Activated CD8-positive, alpha-beta T cell treated with anti-CD3 and anti-CD28 coated beads, Interleukin-2, amount 10 ng/mL, durations not matched to agents 7 days and 5 days (primary cell): ENCODE results near the gene PTGS1. TPM values are rescaled to one million over a fixed set of nuclear protein-coding genes. Genes with fewer than 3 reads are reported as not detected.
A peak's percentile ranks its signal among the peaks of the same experiment; 100 is the strongest.

Experiments used
- ATAC-seq: fragments of 150-1000 bp; cut with Tn5 transposase; one replicate; pipeline ENCODE4 v1.10.0; 2021; ENCODE audit warnings: moderate library complexity
- CTCF ChIA-PET: fragments of 350-600 bp; sonication (Branson Sonifier 250); formaldehyde crosslinking; loops from one replicate; lab custom pipeline; 2021; ENCODE audit warnings: antibody characterized with exemption; lab: Charles Lee
- POLR2A ChIA-PET: fragments of 350-600 bp; sonication (Branson Sonifier 250); formaldehyde crosslinking; loops from one replicate; lab custom pipeline; 2021; ENCODE audit warnings: antibody characterized with exemption; lab: Charles Lee
- DNase-seq: peaks from one replicate; pipeline ENCODE4 v3.0.0-alpha.2; 2020
- H3K27ac Mint-ChIP-seq: one replicate; pipeline ENCODE4 v1.8.0; 2021; ENCODE audit warnings: mild to moderate bottlenecking, mixed read lengths
- H3K27me3 Mint-ChIP-seq: one replicate; pipeline ENCODE4 v1.8.0; 2021; ENCODE audit warnings: low read depth, mixed read lengths
- H3K36me3 Mint-ChIP-seq: one replicate; pipeline ENCODE4 v1.8.0; 2021; ENCODE audit warnings: low read depth, mixed read lengths
- H3K4me1 Mint-ChIP-seq: one replicate; pipeline ENCODE4 v1.8.0; 2021; ENCODE audit warnings: low read depth, mixed read lengths
- H3K4me3 Mint-ChIP-seq: one replicate; pipeline ENCODE4 v1.8.0; 2021; ENCODE audit warnings: mild to moderate bottlenecking, mixed read lengths
- H3K9me3 Mint-ChIP-seq: one replicate; pipeline ENCODE4 v1.8.0; 2022; ENCODE audit warnings: mixed read lengths; ENCODE audit not compliant: insufficient read depth
- total RNA-seq, 2 experiments: library from RNA; stranded (reverse); gene quantifications; one replicate each; pipeline ENCODE4 v1.2.3, GENCODE V29; 2021

PTGS1 gene
- total RNA-seq, 2 experiments from 2014 or later: 0.26 to 0.37 TPM

GRCh38 chr9:122364117-122364782 lies 6.6 kb upstream of the PTGS1 start:
- H3K27ac Mint-ChIP-seq: no peak overlapping the region
- H3K9me3 Mint-ChIP-seq: no peaks in the 10 kb centered on the region
- DNase-seq (no peak), ATAC-seq (no peak)
- H3K27me3 Mint-ChIP-seq: peaks cover 4% of the 10 kb centered on the region
- H3K4me3 Mint-ChIP-seq: no peak overlapping the region
- peaks cover 15% of the 10 kb centered on the region for H3K4me1 Mint-ChIP-seq
- POLR2A ChIA-PET: no interaction called here
- CTCF ChIA-PET: interaction anchor here (0.9 to 1.2 kb wide), 3 partner anchors 90 to 265 kb away, joined by 3 to 5 read pairs (median 3); no protein-coding TSS in a partner anchor
- H3K36me3 Mint-ChIP-seq: no peaks in the 10 kb centered on the region

DNA sequence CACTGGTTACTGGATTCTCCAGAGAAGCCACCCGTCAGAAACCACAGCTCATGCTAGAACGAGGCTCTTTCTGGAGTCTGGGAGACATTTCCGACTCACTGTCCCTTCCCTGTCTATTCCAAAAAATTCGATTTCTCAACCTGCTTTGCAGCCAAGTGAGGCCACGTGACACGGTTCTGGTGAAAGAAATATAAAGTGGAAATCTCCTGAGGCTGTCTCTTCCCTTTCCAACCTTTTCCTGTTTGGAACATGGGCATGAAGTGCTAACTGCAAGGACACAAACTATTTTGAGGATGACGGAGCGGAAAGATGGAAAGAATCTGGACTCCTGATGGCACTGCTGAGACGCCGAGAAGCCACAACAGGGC lies 6.1 kb upstream of the PTGS1 start:
- ChIA-PET CTCF (no interaction called here), POLR2A (no interaction called here)
- DNase-seq (no peak), ATAC-seq (no peak)
- Mint-ChIP-seq H3K27ac (no peak overlapping the region), H3K36me3 (no peaks in the 10 kb centered on the region), H3K9me3 (no peaks in the 10 kb centered on the region), H3K4me3 (no peak overlapping the region), H3K4me1 (peaks cover 15% of the 10 kb centered on the region), H3K27me3 (peaks cover 1% of the 10 kb centered on the region)

GRCh38 chr9:122366074-122366660 lies 4.7 kb upstream of the PTGS1 start:
- Mint-ChIP-seq H3K9me3 (no peaks in the 10 kb centered on the region), H3K27me3 (no peaks in the 10 kb centered on the region), H3K4me3 (no peak overlapping the region), H3K27ac (no peak overlapping the region), H3K36me3 (no peaks in the 10 kb centered on the region), H3K4me1 (peaks cover 13% of the 10 kb centered on the region)
- ChIA-PET POLR2A (no interaction called here), CTCF (interaction anchor here (0.7 to 1.3 kb wide), 3 partner anchors 15 to 271 kb away, joined by 3 to 4 read pairs (median 3); no protein-coding TSS in a partner anchor)
- no peak for DNase-seq
- ATAC-seq: no peak

DNA sequence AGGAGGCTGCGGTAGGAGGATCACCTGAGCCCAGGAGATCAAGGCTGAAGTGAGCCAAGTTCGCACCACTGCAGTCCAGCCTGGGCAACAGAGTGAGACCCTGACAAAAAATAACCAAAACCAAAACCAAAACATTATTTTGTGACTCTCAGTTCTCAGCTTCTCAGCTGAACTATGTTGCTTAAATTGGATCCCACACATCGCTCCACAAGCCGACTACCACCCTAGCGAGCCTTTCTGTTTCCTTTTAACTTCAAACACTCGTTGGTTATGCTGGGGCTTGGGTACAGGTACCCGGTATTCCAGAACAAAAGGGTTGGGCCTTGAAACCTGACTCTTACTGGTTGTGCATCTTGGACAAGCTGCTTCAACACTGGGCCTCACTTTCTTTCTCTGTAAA lies 3.8 kb upstream of the PTGS1 start:
- Mint-ChIP-seq H3K36me3 (no peaks in the 10 kb centered on the region), H3K4me1 (peaks cover 14% of the 10 kb centered on the region), H3K27me3 (peaks cover 1% of the 10 kb centered on the region), H3K27ac (no peak overlapping the region), H3K9me3 (no peaks in the 10 kb centered on the region), H3K4me3 (no peak overlapping the region)
- ChIA-PET POLR2A (no interaction called here), CTCF (interaction anchor here (0.7 to 1.3 kb wide), 3 partner anchors 16 to 243 kb away, joined by 3 to 5 read pairs (median 4); no protein-coding TSS in a partner anchor)
- DNase-seq: no peak
- ATAC-seq: no peak

DNA sequence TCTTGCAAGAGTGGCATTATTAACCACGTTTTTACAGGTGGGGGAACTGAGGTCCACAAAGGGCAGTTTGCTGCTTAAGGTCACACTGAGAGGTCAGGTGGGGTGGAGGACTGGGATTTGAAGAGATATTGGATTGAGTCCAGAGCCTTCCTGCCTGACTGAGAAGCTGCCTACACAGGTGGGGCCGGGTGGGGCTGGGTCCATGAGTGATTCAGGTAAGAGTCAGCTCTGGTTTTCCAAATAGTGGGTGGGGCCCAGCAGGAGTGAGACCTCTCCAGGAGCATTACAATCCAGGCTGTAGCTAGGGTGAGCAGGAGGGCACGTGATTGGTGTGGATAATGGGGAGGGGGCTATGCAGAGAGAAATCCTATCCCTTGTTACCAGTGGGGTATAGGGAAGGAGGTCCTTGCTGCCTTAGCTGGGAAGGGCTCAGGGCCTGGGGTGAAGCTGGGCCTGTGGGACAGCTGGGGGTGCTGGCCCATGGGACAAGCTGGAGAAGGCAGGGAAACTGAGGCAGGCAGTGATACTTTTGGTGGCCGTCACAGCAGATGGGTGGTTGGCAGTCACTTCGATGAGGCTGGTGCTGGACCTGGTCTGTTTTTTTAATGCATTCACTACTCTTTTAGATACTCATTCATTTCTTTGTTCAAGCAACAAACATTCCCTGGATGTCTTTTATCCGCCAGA lies 2.9 kb upstream of the PTGS1 start:
- peaks cover 7% of the 10 kb centered on the region for H3K27me3 Mint-ChIP-seq
- ChIA-PET POLR2A (no interaction called here), CTCF (interaction anchor here (1.3 to 1.9 kb wide), 3 partner anchors 17 to 269 kb away, joined by 3 to 8 read pairs (median 5); no protein-coding TSS in a partner anchor)
- no peaks in the 10 kb centered on the region for H3K36me3 Mint-ChIP-seq
- DNase-seq (no peak), ATAC-seq (no peak)
- H3K4me3 Mint-ChIP-seq: no peak overlapping the region
- no peak overlapping the region for H3K27ac Mint-ChIP-seq
- no peaks in the 10 kb centered on the region for H3K9me3 Mint-ChIP-seq
- peaks cover 14% of the 10 kb centered on the region for H3K4me1 Mint-ChIP-seq

DNA sequence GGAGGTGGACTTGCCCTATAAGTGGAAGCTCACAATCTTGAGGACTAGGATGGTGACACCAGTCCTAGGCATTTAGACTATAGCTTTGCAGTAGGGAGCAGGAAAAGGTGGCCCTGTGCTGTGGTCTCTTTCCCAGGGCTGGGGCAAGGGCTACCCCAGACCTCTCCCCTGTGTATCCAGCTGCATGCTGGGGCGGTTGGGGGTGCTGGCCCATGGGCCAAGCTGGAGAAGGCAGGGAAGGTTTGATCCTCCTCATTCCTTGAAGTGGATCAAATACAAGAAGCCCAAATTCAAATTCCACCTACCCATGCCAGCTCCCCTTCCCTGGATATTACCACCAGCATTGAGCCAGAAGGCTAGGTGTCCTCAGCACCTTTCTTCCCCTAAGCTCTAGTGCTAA lies 2.2 kb upstream of the PTGS1 start:
- Mint-ChIP-seq H3K27ac (no peak overlapping the region), H3K27me3 (peaks cover 9% of the 10 kb centered on the region), H3K36me3 (no peaks in the 10 kb centered on the region), H3K4me3 (no peak overlapping the region), H3K9me3 (no peaks in the 10 kb centered on the region), H3K4me1 (peaks cover 14% of the 10 kb centered on the region)
- DNase-seq (no peak), ATAC-seq (no peak)
- CTCF ChIA-PET: interaction anchor here (1.4 to 1.9 kb wide), 2 partner anchors 18 to 270 kb away, joined by 3 to 8 read pairs; no protein-coding TSS in a partner anchor
- POLR2A ChIA-PET: no interaction called here

- H3K4me1 Mint-ChIP-seq: peaks cover 14% of the 10 kb centered on the region
- H3K4me3 Mint-ChIP-seq: peak overlapping the region; percentile 56
- H3K9me3 Mint-ChIP-seq: no peaks in the 10 kb centered on the region
- H3K27ac Mint-ChIP-seq: no peak overlapping the region
- ChIA-PET CTCF (interaction anchor here (1.4 kb wide), 1 partner anchor 271 kb away, joined by 5 read pairs; no protein-coding TSS in a partner anchor), POLR2A (no interaction called here)
- H3K27me3 Mint-ChIP-seq: peaks cover 9% of the 10 kb centered on the region
- H3K36me3 Mint-ChIP-seq: no peaks in the 10 kb centered on the region
- no peak for DNase-seq
- peak; percentile 30 for ATAC-seq
Measured at GRCh38 chr9:122370303-122370702, 521 bp upstream of the PTGS1 start.

GRCh38 chr9:122371846-122372245 lies 1.0 kb downstream of the PTGS1 start:
- CTCF ChIA-PET: no interaction called here
- H3K27ac Mint-ChIP-seq: no peak overlapping the region
- H3K4me3 Mint-ChIP-seq: no peak overlapping the region
- peaks cover 14% of the 10 kb centered on the region for H3K4me1 Mint-ChIP-seq
- POLR2A ChIA-PET: no interaction called here
- no peaks in the 10 kb centered on the region for H3K9me3 Mint-ChIP-seq
- DNase-seq (no peak), ATAC-seq (no peak)
- H3K27me3 Mint-ChIP-seq: peaks cover 9% of the 10 kb centered on the region
- H3K36me3 Mint-ChIP-seq: no peaks in the 10 kb centered on the region

- no peak for ATAC-seq
Measured at GRCh38 chr9:122372856-122373845, 2.3 kb downstream of the PTGS1 start.

GRCh38 chr9:122374885-122375420 lies 4.1 kb downstream of the PTGS1 start:
- Mint-ChIP-seq H3K4me1 (peaks cover 13% of the 10 kb centered on the region), H3K27ac (no peak overlapping the region), H3K4me3 (no peak overlapping the region), H3K9me3 (no peaks in the 10 kb centered on the region), H3K27me3 (peaks cover 9% of the 10 kb centered on the region), H3K36me3 (no peaks in the 10 kb centered on the region)
- no peak for DNase-seq
- ATAC-seq: no peak
- CTCF ChIA-PET: no interaction called here
- POLR2A ChIA-PET: no interaction called here

More at GRCh38 chr9:122372856-122373845, 2.3 kb downstream of the PTGS1 start:
- H3K9me3 Mint-ChIP-seq: no peaks in the 10 kb centered on the region
- CTCF ChIA-PET: no interaction called here
- peaks cover 14% of the 10 kb centered on the region for H3K4me1 Mint-ChIP-seq
- peaks cover 9% of the 10 kb centered on the region for H3K27me3 Mint-ChIP-seq
- H3K4me3 Mint-ChIP-seq: no peak overlapping the region
- H3K27ac Mint-ChIP-seq: no peak overlapping the region
- no peak for DNase-seq
- POLR2A ChIA-PET: no interaction called here
- no peaks in the 10 kb centered on the region for H3K36me3 Mint-ChIP-seq

DNA sequence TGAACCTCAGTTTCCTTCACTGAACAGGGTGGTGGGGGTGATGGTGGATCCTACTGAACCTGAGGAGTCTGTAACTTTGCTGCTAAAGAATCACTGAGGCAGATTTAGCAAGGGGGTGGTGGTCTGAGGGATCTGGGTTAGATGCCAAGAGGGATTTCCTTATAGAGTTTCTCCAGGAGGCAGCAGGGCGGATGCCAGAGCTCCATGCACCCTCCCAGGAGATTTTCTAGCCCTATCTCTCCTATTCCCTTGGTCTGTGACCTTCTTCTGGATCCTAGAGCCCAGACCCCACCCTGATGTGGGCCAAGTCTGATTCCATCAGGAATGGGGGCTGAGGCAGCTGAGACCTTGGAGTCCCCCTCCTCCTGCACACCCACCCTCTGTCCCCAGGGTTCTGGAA lies 6.0 kb downstream of the PTGS1 start:
- Mint-ChIP-seq H3K9me3 (no peaks in the 10 kb centered on the region), H3K27me3 (peaks cover 9% of the 10 kb centered on the region), H3K4me3 (no peak overlapping the region), H3K27ac (no peak overlapping the region), H3K4me1 (no peaks in the 10 kb centered on the region), H3K36me3 (no peaks in the 10 kb centered on the region)
- ChIA-PET POLR2A (no interaction called here), CTCF (no interaction called here)
- no peak for DNase-seq
- ATAC-seq: no peak
